Nephron progenitor cell (in vitro differentiated cells): ENCODE results near the gene ANKRD44.

ENCODE experiments used
- DNase-seq: peaks from one replicate; pipeline ENCODE4 v3.0.0; 2021
- H3K27ac Mint-ChIP-seq: 2 replicates; pipeline ENCODE4 v1.8.0; 2021; ENCODE audit warnings: mild to moderate bottlenecking, moderate library complexity, mixed read lengths
- H3K27me3 Mint-ChIP-seq: 2 replicates; pipeline ENCODE4 v1.8.0; 2021; ENCODE audit warnings: mild to moderate bottlenecking, low read depth, mixed read lengths; ENCODE audit not compliant: poor library complexity
- H3K36me3 Mint-ChIP-seq: 2 replicates; pipeline ENCODE4 v1.8.0; 2021; ENCODE audit warnings: low read depth, mixed read lengths
- H3K4me1 Mint-ChIP-seq: 2 replicates; pipeline ENCODE4 v1.8.0; 2021; ENCODE audit warnings: mixed read lengths
- H3K4me3 Mint-ChIP-seq: 2 replicates; pipeline ENCODE4 v1.8.0; 2021; ENCODE audit warnings: mild to moderate bottlenecking, moderate library complexity, mixed read lengths
- H3K9me3 Mint-ChIP-seq: 2 replicates; pipeline ENCODE4 v1.8.0; 2021; ENCODE audit warnings: mild to moderate bottlenecking, moderate library complexity, mixed read lengths
- TF ChIP-seq, protein P1 (sequence below): fragments of 200-600 bp; sonication (generic); IDR thresholded peaks from 2 replicates; pipeline ENCODE4 v1.5.0; 2021; ENCODE audit warnings: antibody characterized with exemption

Gene ANKRD44

GRCh38 chr2:197096649-197097048 is 213.9 kb downstream of the ANKRD44 start:
- H3K9me3 Mint-ChIP-seq: peaks cover 4% of the 10 kb centered on the region
- H3K36me3 Mint-ChIP-seq: no peaks in the 10 kb centered on the region
- no peak for DNase-seq
- H3K4me1 Mint-ChIP-seq: peaks cover 11% of the 10 kb centered on the region
- no peak overlapping the region for H3K4me3 Mint-ChIP-seq
- H3K27ac Mint-ChIP-seq: no peak overlapping the region
- H3K27me3 Mint-ChIP-seq: no peaks in the 10 kb centered on the region
- TF ChIP-seq, protein P1, sequence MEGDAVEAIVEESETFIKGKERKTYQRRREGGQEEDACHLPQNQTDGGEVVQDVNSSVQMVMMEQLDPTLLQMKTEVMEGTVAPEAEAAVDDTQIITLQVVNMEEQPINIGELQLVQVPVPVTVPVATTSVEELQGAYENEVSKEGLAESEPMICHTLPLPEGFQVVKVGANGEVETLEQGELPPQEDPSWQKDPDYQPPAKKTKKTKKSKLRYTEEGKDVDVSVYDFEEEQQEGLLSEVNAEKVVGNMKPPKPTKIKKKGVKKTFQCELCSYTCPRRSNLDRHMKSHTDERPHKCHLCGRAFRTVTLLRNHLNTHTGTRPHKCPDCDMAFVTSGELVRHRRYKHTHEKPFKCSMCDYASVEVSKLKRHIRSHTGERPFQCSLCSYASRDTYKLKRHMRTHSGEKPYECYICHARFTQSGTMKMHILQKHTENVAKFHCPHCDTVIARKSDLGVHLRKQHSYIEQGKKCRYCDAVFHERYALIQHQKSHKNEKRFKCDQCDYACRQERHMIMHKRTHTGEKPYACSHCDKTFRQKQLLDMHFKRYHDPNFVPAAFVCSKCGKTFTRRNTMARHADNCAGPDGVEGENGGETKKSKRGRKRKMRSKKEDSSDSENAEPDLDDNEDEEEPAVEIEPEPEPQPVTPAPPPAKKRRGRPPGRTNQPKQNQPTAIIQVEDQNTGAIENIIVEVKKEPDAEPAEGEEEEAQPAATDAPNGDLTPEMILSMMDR: no peak

DNA sequence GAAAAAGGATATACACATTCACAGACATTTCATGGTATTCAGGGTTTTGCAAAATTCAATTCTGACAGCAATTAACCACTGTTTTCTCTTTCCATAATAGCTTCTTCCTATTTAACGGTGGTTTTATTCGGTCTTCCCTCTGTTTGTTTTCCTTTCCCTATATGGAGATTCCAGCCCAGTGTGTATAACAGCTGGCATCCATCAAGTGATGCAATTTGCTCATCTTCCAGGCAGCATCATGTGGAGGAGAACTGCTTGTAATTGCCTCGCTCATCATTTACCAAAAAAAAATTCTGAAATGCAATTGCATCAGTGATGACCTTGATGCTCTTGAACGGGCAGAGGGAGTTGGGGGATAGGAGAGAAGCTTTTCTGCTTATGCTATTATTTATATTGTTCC is 218.1 kb downstream of the ANKRD44 start:
- no peak for DNase-seq
- Mint-ChIP-seq H3K9me3 (peaks cover 7% of the 10 kb centered on the region), H3K4me1 (peaks cover 32% of the 10 kb centered on the region), H3K27ac (no peak overlapping the region), H3K4me3 (no peak overlapping the region), H3K27me3 (no peaks in the 10 kb centered on the region), H3K36me3 (no peaks in the 10 kb centered on the region)
- TF ChIP-seq, protein P1: no peak

- Mint-ChIP-seq H3K27me3 (no peaks in the 10 kb centered on the region), H3K9me3 (peaks cover 7% of the 10 kb centered on the region), H3K36me3 (no peaks in the 10 kb centered on the region), H3K27ac (no peak overlapping the region), H3K4me3 (no peak overlapping the region), H3K4me1 (peaks cover 36% of the 10 kb centered on the region)
- no peak for DNase-seq
- TF ChIP-seq, protein P1: no peak
Observed at GRCh38 chr2:197090742-197091367, 219.7 kb downstream of the ANKRD44 start.

GRCh38 chr2:197089655-197090054 is 220.9 kb downstream of the ANKRD44 start:
- Mint-ChIP-seq H3K4me1 (peaks cover 36% of the 10 kb centered on the region), H3K27ac (peak overlapping the region; percentile 77), H3K36me3 (no peaks in the 10 kb centered on the region), H3K9me3 (peaks cover 7% of the 10 kb centered on the region), H3K27me3 (no peaks in the 10 kb centered on the region), H3K4me3 (peak overlapping the region; percentile 3)
- TF ChIP-seq, protein P1: no peak
- no peak for DNase-seq

DNA sequence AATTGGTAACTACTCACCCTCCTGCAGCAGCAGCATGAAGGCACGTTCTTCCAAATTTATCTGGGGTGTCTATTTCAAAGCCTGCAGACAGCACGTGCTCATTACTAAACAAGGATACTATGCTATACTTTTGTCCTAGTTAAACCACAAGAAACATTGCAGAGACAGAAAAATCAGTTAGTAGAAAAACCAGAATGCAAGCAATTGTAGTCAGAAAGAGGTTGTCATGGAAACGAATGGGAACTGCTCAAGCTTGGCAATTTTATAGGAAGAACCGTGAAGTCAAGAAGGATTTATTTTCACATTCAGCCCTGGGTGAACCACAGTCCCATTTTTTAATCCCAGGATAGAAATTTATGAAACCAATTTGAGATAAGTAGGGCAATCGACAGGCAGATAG is 221.9 kb downstream of the ANKRD44 start:
- no peak for DNase-seq
- Mint-ChIP-seq H3K36me3 (no peaks in the 10 kb centered on the region), H3K9me3 (peaks cover 7% of the 10 kb centered on the region), H3K4me3 (peak overlapping the region; percentile 20), H3K4me1 (peaks cover 36% of the 10 kb centered on the region), H3K27me3 (no peaks in the 10 kb centered on the region), H3K27ac (no peak overlapping the region)
- TF ChIP-seq, protein P1: no peak

DNA sequence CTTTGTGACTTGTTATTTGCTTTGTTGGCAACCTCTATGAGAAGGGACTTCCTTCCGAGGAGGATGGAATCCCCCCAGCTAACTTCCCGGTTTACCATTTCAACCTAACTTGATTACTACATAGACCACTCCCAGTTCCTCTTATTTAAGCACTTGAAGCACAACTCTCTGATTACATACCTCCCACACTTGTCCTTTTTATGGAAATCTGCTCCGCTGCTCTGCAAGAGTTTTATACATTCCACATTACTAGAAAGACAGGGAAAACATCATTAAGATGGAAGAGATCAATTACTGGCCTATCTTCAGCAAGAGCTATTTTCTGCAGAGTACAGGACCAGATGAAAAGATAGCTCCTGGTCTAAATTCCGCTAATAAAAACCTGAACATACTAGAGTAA is 224.1 kb downstream of the ANKRD44 start:
- no peak for DNase-seq
- TF ChIP-seq, protein P1: no peak
- Mint-ChIP-seq H3K27me3 (no peaks in the 10 kb centered on the region), H3K4me3 (no peak overlapping the region), H3K27ac (no peak overlapping the region), H3K4me1 (peaks cover 26% of the 10 kb centered on the region), H3K36me3 (no peaks in the 10 kb centered on the region), H3K9me3 (peaks cover 3% of the 10 kb centered on the region)
